H9 (cell line): ENCODE results near the gene SWAP70. TPM values are rescaled to one million over a fixed set of nuclear protein-coding genes. Genes with fewer than 3 reads are reported as not detected.
A peak's percentile ranks its signal among the peaks of the same experiment; 100 is the strongest.

Source experiments
- DNase-seq: peaks from one replicate; pipeline ENCODE4 v3.0.0-alpha.2; 2017
- H2AFZ ChIP-seq: one replicate; pipeline ENCODE4 v1.6.1; 2013; ENCODE audit warnings: mild to moderate bottlenecking, low read length, control low read depth, moderate library complexity
- H2AK5ac ChIP-seq: 2 replicates; pipeline ENCODE4 v1.6.1; 2013; ENCODE audit warnings: low read length, control low read depth, mixed read lengths; ENCODE audit not compliant: insufficient read length
- H2BK120ac ChIP-seq: one replicate; pipeline ENCODE4 v1.6.1; 2013; ENCODE audit warnings: low read depth, mild to moderate bottlenecking, low read length, control low read depth, inconsistent platforms; ENCODE audit not compliant: poor library complexity, severe bottlenecking
- H2BK12ac ChIP-seq: 2 replicates; pipeline ENCODE4 v1.6.1; 2013; ENCODE audit warnings: low read length, control low read depth, mixed read lengths, low read depth; ENCODE audit not compliant: insufficient read length
- H2BK15ac ChIP-seq: 2 replicates; pipeline ENCODE4 v1.6.1; 2013; ENCODE audit warnings: low read depth, low read length, control low read depth
- H2BK20ac ChIP-seq: one replicate; pipeline ENCODE4 v1.6.1; 2013; ENCODE audit warnings: low read depth, mild to moderate bottlenecking, low read length, control low read depth, inconsistent platforms; ENCODE audit not compliant: poor library complexity, severe bottlenecking
- H2BK5ac ChIP-seq: 2 replicates; pipeline ENCODE4 v1.6.1; 2013; ENCODE audit warnings: low read length, control low read depth, mixed read lengths; ENCODE audit not compliant: insufficient read length
- H3K14ac ChIP-seq: 2 replicates; pipeline ENCODE4 v1.6.1; 2013; ENCODE audit warnings: low read length, control low read depth; ENCODE audit not compliant: insufficient read depth
- H3K18ac ChIP-seq: 2 replicates; pipeline ENCODE4 v1.6.1; 2013; ENCODE audit warnings: low read depth, mild to moderate bottlenecking, mixed read lengths, low read length, control low read depth; ENCODE audit not compliant: insufficient read length
- H3K23ac ChIP-seq: 2 replicates; pipeline ENCODE4 v1.6.1; 2013; ENCODE audit warnings: low read length, control low read depth, mixed read lengths, low read depth; ENCODE audit not compliant: insufficient read length
- H3K23me2 ChIP-seq: 2 replicates; pipeline ENCODE4 v1.6.1; 2013; ENCODE audit warnings: low read depth, mild to moderate bottlenecking, mixed read lengths, low read length, control low read depth; ENCODE audit not compliant: insufficient read length, poor library complexity, severe bottlenecking
- H3K27ac ChIP-seq: 2 replicates; pipeline ENCODE4 v1.5.1; 2013; ENCODE audit warnings: low read length, control low read depth, mixed read lengths, low read depth; ENCODE audit not compliant: insufficient read length
- H3K27me3 ChIP-seq: 2 replicates; pipeline ENCODE4 v1.6.1; 2013; ENCODE audit warnings: low read length, control low read depth, inconsistent platforms; ENCODE audit not compliant: insufficient read depth
- H3K4ac ChIP-seq: 2 replicates; pipeline ENCODE4 v1.6.1; 2013; ENCODE audit warnings: low read depth, mild to moderate bottlenecking, control low read depth, inconsistent platforms, low read length, moderate library complexity
- H3K4me1 ChIP-seq: 2 replicates; pipeline ENCODE4 v1.6.1; 2013; ENCODE audit warnings: low read length, control low read depth, inconsistent platforms; ENCODE audit not compliant: insufficient read depth
- H3K4me2 ChIP-seq: 2 replicates; pipeline ENCODE4 v1.6.1; 2013; ENCODE audit warnings: low read length, control low read depth, mixed read lengths; ENCODE audit not compliant: insufficient read length, insufficient read depth
- H3K56ac ChIP-seq: 2 replicates; pipeline ENCODE4 v1.6.1; 2013; ENCODE audit warnings: low read depth, mild to moderate bottlenecking, mixed read lengths, low read length, control low read depth; ENCODE audit not compliant: insufficient read length
- H3K79me1 ChIP-seq: 2 replicates; pipeline ENCODE4 v1.6.1; 2013; ENCODE audit warnings: low read depth, mild to moderate bottlenecking, moderate library complexity, low read length, control low read depth, inconsistent platforms; ENCODE audit not compliant: insufficient read depth, poor library complexity, severe bottlenecking
- H3K79me2 ChIP-seq: 2 replicates; pipeline ENCODE4 v1.6.1; 2013; ENCODE audit warnings: low read length, control low read depth, inconsistent platforms; ENCODE audit not compliant: insufficient read depth
- H3K9ac ChIP-seq: 2 replicates; pipeline ENCODE4 v1.6.1; 2013; ENCODE audit warnings: low read length, control low read depth, mixed read lengths; ENCODE audit not compliant: insufficient read length; ENCODE audit errors: extremely low read depth
- H3K9me3 ChIP-seq: one replicate; pipeline ENCODE4 v1.6.1; 2013; ENCODE audit warnings: low read depth, low read length, inconsistent platforms; ENCODE audit not compliant: control insufficient read depth
- H3T11ph ChIP-seq: one replicate; pipeline ENCODE4 v1.6.1; 2013; ENCODE audit warnings: mild to moderate bottlenecking, low read length, control low read depth, inconsistent platforms
- H4K20me1 ChIP-seq: one replicate; pipeline ENCODE4 v1.6.1; 2013; ENCODE audit not compliant: control insufficient read depth, insufficient read length, insufficient read depth
- H4K5ac ChIP-seq: 2 replicates; pipeline ENCODE4 v1.6.1; 2013; ENCODE audit warnings: low read depth, mild to moderate bottlenecking, mixed read lengths, low read length, control low read depth; ENCODE audit not compliant: insufficient read length
- H4K8ac ChIP-seq: replicated peaks from 2 replicates; pipeline ENCODE4 v1.6.1; 2013; ENCODE audit warnings: low read length, control low read depth, mixed read lengths, low read depth; ENCODE audit not compliant: insufficient read length
- H4K91ac ChIP-seq: 2 replicates; pipeline ENCODE4 v1.6.1; 2013; ENCODE audit warnings: low read depth, mild to moderate bottlenecking, moderate library complexity, mixed read lengths, low read length, control low read depth; ENCODE audit not compliant: insufficient read length
- H3K27ac Mint-ChIP-seq, 3 experiments: 2 replicates in 2 of 3; 3 replicates in 1 of 3; pipeline ENCODE4 v1.8.0; 2020 to 2021; ENCODE audit warnings: mixed read lengths in 3 of 3, mild to moderate bottlenecking in 1 of 3, moderate library complexity in 1 of 3
- H3K27me3 Mint-ChIP-seq: 2 replicates; pipeline ENCODE4 v1.8.0; 2021; ENCODE audit warnings: low read depth, mild to moderate bottlenecking, moderate library complexity, mixed read lengths
- H3K36me3 Mint-ChIP-seq, 3 experiments: 2 replicates in 2 of 3; 3 replicates in 1 of 3; pipeline ENCODE4 v1.8.0; 2020 to 2021; ENCODE audit warnings: low read depth in 3 of 3, mixed read lengths in 3 of 3; ENCODE audit not compliant: insufficient read depth in 1 of 3
- H3K4me1 Mint-ChIP-seq, 2 experiments: 2 replicates each; pipeline ENCODE4 v1.8.0; 2020; ENCODE audit warnings: mixed read lengths in 2 of 2
- H3K4me3 Mint-ChIP-seq, 2 experiments: 2 replicates in 1 of 2; 3 replicates in 1 of 2; pipeline ENCODE4 v1.8.0; 2020 to 2021; ENCODE audit warnings: mild to moderate bottlenecking in 2 of 2, mixed read lengths in 2 of 2, moderate library complexity in 1 of 2
- H3K9me3 Mint-ChIP-seq, 2 experiments: 2 replicates in 1 of 2; 3 replicates in 1 of 2; pipeline ENCODE4 v1.8.0; 2020; ENCODE audit warnings: mild to moderate bottlenecking in 2 of 2, mixed read lengths in 2 of 2, moderate library complexity in 1 of 2
- WGBS: extraction: QIAGEN DNeasy Blood & Tissue Kit; methylation state at CpG from one replicate; pipeline ENCODE4 v1.1.7; 2013; ENCODE audit warnings: missing lambda C conversion rate, low lambda C conversion rate, mixed read lengths; ENCODE audit not compliant: insufficient read length; ENCODE audit errors: extremely low coverage; 5-methylcytosine and 5-hydroxymethylcytosine counted together
- total RNA-seq: library from RNA; stranded (reverse); gene quantifications from 2 replicates; pipeline ENCODE4 v1.2.1, GENCODE V29; 2021
- TF ChIP-seq, protein P1 (sequence below): fragments of 200-600 bp; sonication (generic); conservative IDR thresholded peaks from 3 replicates; pipeline ENCODE4 v1.8.0; 2021; ENCODE audit warnings: antibody characterized with exemption, mild to moderate bottlenecking

SWAP70 gene
- total RNA-seq, 1 experiment from 2014 or later = 34.4 TPM

DNA sequence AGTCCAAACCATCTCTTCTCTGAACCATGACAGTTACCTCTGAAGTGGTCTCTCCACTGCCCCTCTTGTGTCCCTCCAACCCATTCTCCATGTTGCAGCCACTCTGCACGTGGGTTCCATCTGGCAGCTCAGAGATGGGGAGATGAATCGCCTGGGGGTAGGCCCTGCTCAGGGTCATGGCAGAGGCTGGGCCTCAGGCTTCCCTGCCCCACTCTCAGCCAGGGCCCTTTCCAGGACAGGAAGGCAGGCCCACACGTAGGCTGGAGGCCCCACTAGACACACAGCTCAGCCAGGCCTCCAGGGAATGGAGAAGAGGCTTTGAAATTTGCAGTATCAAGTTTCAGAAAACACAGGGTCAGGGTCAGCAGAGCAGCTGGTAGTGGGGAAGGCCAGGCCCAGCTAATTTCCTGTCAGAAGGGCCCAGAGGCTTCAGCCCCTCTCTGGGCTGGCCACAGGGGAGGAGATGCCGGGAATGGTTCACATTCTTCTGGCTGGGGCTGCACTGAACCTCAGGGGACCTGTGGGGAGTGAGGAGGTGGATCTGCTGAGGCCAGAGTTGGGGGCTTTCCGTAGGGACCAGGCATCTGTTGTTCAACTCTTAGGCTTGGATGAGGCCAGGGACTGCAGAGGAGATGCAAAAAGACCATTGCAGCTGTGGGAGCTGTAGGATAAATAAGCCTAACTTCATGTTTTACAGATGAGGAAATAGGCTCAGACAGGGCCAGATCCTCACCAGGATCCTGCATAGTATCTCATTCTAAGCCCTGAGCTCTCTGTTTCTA lies 101.6 kb downstream of the SWAP70 start:
- Histone ChIP-seq H4K20me1 (no peaks in the 10 kb centered on the region), H2BK120ac (no peak overlapping the region), H2BK20ac (no peak overlapping the region), H3K79me1 (no peaks in the 10 kb centered on the region), H3K79me2 (no peaks in the 10 kb centered on the region), H3K9me3 (no peaks in the 10 kb centered on the region), H3K4me1 (no peaks in the 10 kb centered on the region; the same call in none of the 2 replicates), H2BK5ac (no peak overlapping the region), H3K23ac (no peak overlapping the region), H3T11ph (no peak overlapping the region), H2BK15ac (peak overlapping the region; percentile 62; the same call in 1 of the 2 replicates), H3K27ac (no peak overlapping the region), H4K5ac (no peak overlapping the region), H2BK12ac (no peak overlapping the region), H2AK5ac (no peak overlapping the region), H3K18ac (peak overlapping the region; percentile 38), H4K8ac (no peak overlapping the region), H3K4ac (no peak overlapping the region), H3K23me2 (no peaks in the 10 kb centered on the region), H3K4me2 (no peak overlapping the region), H3K56ac (no peak overlapping the region), H3K27me3 (no peaks in the 10 kb centered on the region), H4K91ac (no peak overlapping the region), H3K14ac (no peak overlapping the region), H2AFZ (no peak overlapping the region), H3K9ac (no peak overlapping the region)
- H3K4me3 Mint-ChIP-seq = no peak overlapping the region
- H3K9me3 Mint-ChIP-seq = no peaks in the 10 kb centered on the region; a peak in 1 of 5 replicates
- TF ChIP-seq, protein P1, sequence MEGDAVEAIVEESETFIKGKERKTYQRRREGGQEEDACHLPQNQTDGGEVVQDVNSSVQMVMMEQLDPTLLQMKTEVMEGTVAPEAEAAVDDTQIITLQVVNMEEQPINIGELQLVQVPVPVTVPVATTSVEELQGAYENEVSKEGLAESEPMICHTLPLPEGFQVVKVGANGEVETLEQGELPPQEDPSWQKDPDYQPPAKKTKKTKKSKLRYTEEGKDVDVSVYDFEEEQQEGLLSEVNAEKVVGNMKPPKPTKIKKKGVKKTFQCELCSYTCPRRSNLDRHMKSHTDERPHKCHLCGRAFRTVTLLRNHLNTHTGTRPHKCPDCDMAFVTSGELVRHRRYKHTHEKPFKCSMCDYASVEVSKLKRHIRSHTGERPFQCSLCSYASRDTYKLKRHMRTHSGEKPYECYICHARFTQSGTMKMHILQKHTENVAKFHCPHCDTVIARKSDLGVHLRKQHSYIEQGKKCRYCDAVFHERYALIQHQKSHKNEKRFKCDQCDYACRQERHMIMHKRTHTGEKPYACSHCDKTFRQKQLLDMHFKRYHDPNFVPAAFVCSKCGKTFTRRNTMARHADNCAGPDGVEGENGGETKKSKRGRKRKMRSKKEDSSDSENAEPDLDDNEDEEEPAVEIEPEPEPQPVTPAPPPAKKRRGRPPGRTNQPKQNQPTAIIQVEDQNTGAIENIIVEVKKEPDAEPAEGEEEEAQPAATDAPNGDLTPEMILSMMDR = no peak
- DNase-seq = peak; percentile 82
- no CpG with 5 or more reads among the region's 5 CpGs for WGBS
- H3K27me3 Mint-ChIP-seq = no peaks in the 10 kb centered on the region
- peak overlapping the region; percentile 3 to 78 (median 22); a peak in 4 of 7 replicates for H3K27ac Mint-ChIP-seq
- peaks cover 0 to 4% (median 0%) of the 10 kb centered on the region in 3 experiments; a peak in 2 of 7 replicates for H3K36me3 Mint-ChIP-seq
- peaks cover 9 to 10% of the 10 kb centered on the region in 2 experiments for H3K4me1 Mint-ChIP-seq
